ENCODE results near the gene GPR39.
"Not testable (repeated sequence)": the region's sequence is repeated elsewhere in the genome, so short reads cannot be mapped to it uniquely, and the experiment has no call there.

The GPR39 gene

DNA sequence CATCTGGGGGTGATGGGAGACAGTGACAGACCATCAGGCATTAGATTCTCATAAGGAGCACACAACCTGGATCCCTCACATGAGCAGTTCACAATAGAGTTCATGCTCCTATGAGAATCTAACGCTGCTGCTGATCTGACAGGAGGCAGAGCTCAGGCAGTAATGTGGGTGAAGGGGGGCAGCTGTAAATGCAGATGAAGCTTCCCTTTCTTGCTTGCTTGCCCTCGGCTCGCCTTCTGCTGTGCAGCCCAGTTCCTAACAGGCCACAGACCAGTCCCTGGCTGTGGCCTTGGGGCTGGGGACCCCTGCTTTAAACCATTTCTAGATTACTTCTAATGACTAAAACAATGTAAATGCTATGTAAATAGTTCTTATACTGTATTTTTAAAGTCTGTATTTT lies 19.6 kb upstream of the GPR39 start:
- H3K36me3 Mint-ChIP-seq, H3K4me3 Mint-ChIP-seq, H3K9me3 Mint-ChIP-seq, CTCF ChIA-PET, DNase-seq, H3K4me1 Mint-ChIP-seq, H3K27ac Mint-ChIP-seq, H3K27me3 Mint-ChIP-seq: not testable (repeated sequence)

DNA sequence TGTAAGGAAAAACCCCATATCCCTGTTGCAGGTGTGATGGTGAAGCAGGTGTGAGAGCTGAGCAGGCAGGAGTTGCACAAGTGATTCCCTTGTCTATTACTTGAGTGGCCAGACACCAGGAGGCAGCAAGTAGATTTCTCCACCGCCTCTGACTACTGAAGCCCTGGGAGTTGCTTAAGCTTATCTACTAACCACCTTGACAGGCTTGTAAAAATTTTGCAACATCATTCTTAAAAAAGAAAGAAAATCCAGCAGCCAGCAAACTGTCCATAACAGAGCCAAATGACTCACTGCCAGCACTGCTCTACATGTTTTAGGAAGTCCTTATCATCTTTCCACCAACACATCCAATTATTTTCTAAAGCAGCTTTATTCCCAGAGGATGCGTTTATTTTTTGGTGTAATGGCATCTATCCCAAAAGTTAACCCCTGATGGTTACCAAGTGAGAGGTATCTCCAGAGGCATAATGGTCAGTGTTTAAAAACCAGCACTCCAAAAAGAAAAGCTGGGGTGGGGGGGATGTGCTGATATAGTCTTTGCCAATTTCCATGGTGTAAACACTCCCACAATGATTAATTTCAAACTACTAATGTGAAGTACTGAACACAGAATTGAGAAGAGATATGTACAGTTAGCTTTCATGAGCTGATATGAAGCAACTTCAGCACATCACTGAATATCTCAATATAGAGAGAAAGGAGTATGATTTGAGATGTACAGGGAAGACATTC lies 16.3 kb upstream of the GPR39 start:
- CTCF ChIA-PET = no interaction called here
- H3K9me3 Mint-ChIP-seq = peaks cover 9% of the 10 kb centered on the region
- no peak overlapping the region for H3K27ac Mint-ChIP-seq
- H3K27me3 Mint-ChIP-seq = no peaks in the 10 kb centered on the region
- DNase-seq = no peak
- no peaks in the 10 kb centered on the region for H3K36me3 Mint-ChIP-seq
- no peaks in the 10 kb centered on the region for H3K4me1 Mint-ChIP-seq
- H3K4me3 Mint-ChIP-seq = no peak overlapping the region

- CTCF ChIA-PET = no interaction called here
- Mint-ChIP-seq H3K9me3 (peaks cover 9% of the 10 kb centered on the region), H3K27ac (no peak overlapping the region), H3K36me3 (no peaks in the 10 kb centered on the region), H3K4me3 (no peak overlapping the region), H3K27me3 (no peaks in the 10 kb centered on the region), H3K4me1 (no peaks in the 10 kb centered on the region)
- no peak for DNase-seq
Observed at GRCh38 chr2:132400901-132401240, 15.7 kb upstream of the GPR39 start.

- DNase-seq = no peak
- no peaks in the 10 kb centered on the region for H3K4me1 Mint-ChIP-seq
- H3K4me3 Mint-ChIP-seq = no peak overlapping the region
- no peak overlapping the region for H3K27ac Mint-ChIP-seq
- CTCF ChIA-PET = no interaction called here
- peaks cover 9% of the 10 kb centered on the region for H3K9me3 Mint-ChIP-seq
- H3K27me3 Mint-ChIP-seq = no peaks in the 10 kb centered on the region
- H3K36me3 Mint-ChIP-seq = no peaks in the 10 kb centered on the region
Observed at GRCh38 chr2:132401326-132401725, 15.3 kb upstream of the GPR39 start.

DNA sequence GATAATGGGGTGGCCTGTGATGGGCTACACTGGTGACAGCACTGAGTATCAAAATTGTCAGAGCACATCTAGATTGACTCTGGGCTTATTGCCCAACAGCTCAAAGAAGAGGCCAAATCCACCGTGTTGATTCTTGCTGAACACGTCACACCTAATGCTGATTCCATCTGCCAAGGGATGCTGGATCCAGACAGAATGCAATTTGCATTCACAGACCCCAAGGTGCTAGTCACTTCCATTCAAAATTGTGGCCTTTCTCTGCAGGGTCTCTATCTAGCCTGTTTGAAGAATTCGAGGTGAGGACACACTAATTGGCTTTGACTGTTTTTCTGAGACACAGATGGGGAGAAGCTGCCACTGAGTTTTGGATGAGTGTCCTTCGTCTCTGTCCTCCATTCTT lies 13.5 kb upstream of the GPR39 start:
- DNase-seq = no peak
- Mint-ChIP-seq H3K4me1 (no peaks in the 10 kb centered on the region), H3K36me3 (no peaks in the 10 kb centered on the region), H3K27me3 (no peaks in the 10 kb centered on the region), H3K27ac (no peak overlapping the region), H3K4me3 (no peak overlapping the region), H3K9me3 (peaks cover 9% of the 10 kb centered on the region)
- CTCF ChIA-PET = no interaction called here

GRCh38 chr2:132404056-132404455 lies 12.5 kb upstream of the GPR39 start:
- CTCF ChIA-PET = no interaction called here
- Mint-ChIP-seq H3K27me3 (no peaks in the 10 kb centered on the region), H3K4me1 (no peaks in the 10 kb centered on the region), H3K27ac (no peak overlapping the region), H3K36me3 (no peaks in the 10 kb centered on the region), H3K9me3 (peaks cover 9% of the 10 kb centered on the region), H3K4me3 (no peak overlapping the region)
- no peak for DNase-seq

DNA sequence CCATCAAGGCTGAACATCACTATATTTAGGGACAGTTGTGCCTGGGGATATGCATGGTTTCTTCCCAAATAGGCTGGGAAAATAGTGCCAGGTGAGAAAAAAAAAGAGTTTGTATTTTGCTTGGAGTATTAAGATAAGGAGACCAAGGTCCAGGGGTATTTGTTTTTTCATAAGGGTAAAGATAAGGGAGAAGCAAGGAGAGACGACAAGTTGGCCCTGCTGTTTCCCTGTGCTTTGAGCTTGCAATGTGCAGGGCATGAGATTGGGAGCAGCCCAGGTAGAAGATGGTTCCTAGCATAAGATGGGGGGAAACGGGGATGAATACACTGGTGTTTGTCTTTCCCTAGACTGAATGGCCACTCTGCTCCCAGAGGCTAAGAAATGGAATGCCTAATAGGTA lies 8.8 kb upstream of the GPR39 start:
- DNase-seq = no peak
- no peaks in the 10 kb centered on the region for H3K9me3 Mint-ChIP-seq
- H3K27me3 Mint-ChIP-seq = no peaks in the 10 kb centered on the region
- H3K27ac Mint-ChIP-seq = no peak overlapping the region
- H3K36me3 Mint-ChIP-seq = no peaks in the 10 kb centered on the region
- no peaks in the 10 kb centered on the region for H3K4me1 Mint-ChIP-seq
- CTCF ChIA-PET = no interaction called here
- H3K4me3 Mint-ChIP-seq = no peak overlapping the region

- Mint-ChIP-seq H3K9me3 (no peaks in the 10 kb centered on the region), H3K27ac (no peak overlapping the region), H3K4me3 (no peak overlapping the region), H3K36me3 (no peaks in the 10 kb centered on the region), H3K27me3 (peaks cover 18% of the 10 kb centered on the region), H3K4me1 (no peaks in the 10 kb centered on the region)
- CTCF ChIA-PET = no interaction called here
- DNase-seq = no peak
Observed at GRCh38 chr2:132412021-132412420, 4.6 kb upstream of the GPR39 start.

DNA sequence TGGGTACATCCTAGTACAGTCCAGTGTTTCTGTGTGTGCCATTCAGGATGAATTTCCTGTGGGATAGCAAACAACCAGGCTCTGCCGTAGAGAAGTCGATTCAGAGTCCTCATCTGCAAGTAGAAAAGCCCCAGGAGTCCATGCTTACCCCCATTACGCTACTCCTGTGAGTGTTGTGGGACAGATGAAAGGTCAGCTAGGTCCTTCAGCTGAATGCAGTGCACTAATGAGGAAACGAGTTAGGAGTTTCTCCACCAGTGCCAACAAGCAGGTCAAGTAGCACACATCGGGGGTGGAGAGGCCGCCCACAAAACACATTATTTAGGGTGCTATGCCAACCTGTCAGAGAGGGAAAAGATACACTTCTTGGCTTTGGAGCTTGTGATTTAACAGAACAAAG lies 2.5 kb upstream of the GPR39 start:
- Mint-ChIP-seq H3K27me3 (peaks cover 26% of the 10 kb centered on the region), H3K4me3 (no peak overlapping the region), H3K4me1 (no peaks in the 10 kb centered on the region), H3K36me3 (no peaks in the 10 kb centered on the region), H3K9me3 (peaks cover 3% of the 10 kb centered on the region), H3K27ac (no peak overlapping the region)
- no peak for DNase-seq
- CTCF ChIA-PET = no interaction called here

- Mint-ChIP-seq H3K4me1 (no peaks in the 10 kb centered on the region), H3K36me3 (no peaks in the 10 kb centered on the region), H3K27me3 (peaks cover 26% of the 10 kb centered on the region), H3K27ac (no peak overlapping the region), H3K4me3 (no peak overlapping the region), H3K9me3 (peaks cover 7% of the 10 kb centered on the region)
- DNase-seq = no peak
- CTCF ChIA-PET = no interaction called here
Observed at GRCh38 chr2:132415256-132415914, 1.2 kb upstream of the GPR39 start.

DNA sequence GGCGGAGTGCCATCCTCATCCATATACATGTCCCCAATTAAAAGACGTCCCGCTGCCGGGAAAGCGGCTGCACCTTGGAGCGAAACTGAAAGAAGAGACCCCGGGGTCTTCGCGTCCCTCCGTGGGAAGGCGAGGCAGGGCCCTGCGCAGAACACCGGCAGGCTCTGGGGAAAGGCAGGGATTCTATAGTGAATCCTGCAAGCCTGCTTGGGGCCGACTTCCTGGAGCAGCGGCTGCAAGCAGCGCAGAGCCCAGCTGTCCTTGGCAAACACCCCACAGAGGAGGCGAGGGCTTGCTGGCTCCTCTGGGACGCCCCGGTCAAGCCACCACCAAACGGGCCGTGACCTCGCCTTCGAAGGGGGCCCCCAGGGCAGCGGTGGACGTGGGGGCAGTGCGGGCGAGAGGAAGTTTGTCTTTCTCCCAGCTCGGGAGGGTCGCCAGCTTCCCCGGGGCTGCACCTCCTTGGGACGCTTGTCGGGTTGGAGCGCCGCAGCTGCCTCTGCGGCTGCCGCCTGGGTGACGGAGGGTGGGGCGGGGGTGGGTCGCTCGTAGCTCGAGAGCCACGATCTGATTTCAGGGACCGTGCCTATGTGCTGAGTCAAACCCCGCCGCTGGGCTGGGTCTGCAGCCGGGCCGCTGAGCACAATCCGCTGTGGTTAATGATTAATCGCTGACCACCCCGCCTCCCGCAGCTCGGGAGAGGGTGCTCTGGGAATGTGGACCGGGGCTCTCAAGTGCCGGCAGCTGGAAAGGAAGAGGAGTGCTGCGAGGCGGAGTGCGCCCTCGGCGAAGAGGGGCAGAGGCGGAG lies 486 bp upstream of the GPR39 start:
- Mint-ChIP-seq H3K27me3 (peaks cover 26% of the 10 kb centered on the region), H3K36me3 (no peaks in the 10 kb centered on the region), H3K9me3 (peaks cover 7% of the 10 kb centered on the region), H3K4me3 (no peak overlapping the region), H3K27ac (no peak overlapping the region), H3K4me1 (no peaks in the 10 kb centered on the region)
- no peak for DNase-seq
- CTCF ChIA-PET = no interaction called here

- peaks cover 7% of the 10 kb centered on the region for H3K9me3 Mint-ChIP-seq
- H3K4me3 Mint-ChIP-seq = no peak overlapping the region
- H3K4me1 Mint-ChIP-seq = no peaks in the 10 kb centered on the region
- H3K27ac Mint-ChIP-seq = no peak overlapping the region
- CTCF ChIA-PET = no interaction called here
- no peaks in the 10 kb centered on the region for H3K36me3 Mint-ChIP-seq
- H3K27me3 Mint-ChIP-seq = peaks cover 26% of the 10 kb centered on the region
- DNase-seq = no peak
Observed at GRCh38 chr2:132417430-132418035, 928 bp downstream of the GPR39 start.

- H3K4me3 Mint-ChIP-seq = no peak overlapping the region
- H3K27me3 Mint-ChIP-seq = peaks cover 26% of the 10 kb centered on the region
- CTCF ChIA-PET = no interaction called here
- no peak for DNase-seq
- H3K27ac Mint-ChIP-seq = no peak overlapping the region
- peaks cover 7% of the 10 kb centered on the region for H3K9me3 Mint-ChIP-seq
- no peaks in the 10 kb centered on the region for H3K36me3 Mint-ChIP-seq
- no peaks in the 10 kb centered on the region for H3K4me1 Mint-ChIP-seq
Observed at GRCh38 chr2:132419235-132419634, 2.6 kb downstream of the GPR39 start.

GRCh38 chr2:132419941-132420340 lies 3.3 kb downstream of the GPR39 start:
- H3K27me3 Mint-ChIP-seq = peaks cover 26% of the 10 kb centered on the region
- DNase-seq = no peak
- H3K9me3 Mint-ChIP-seq = peaks cover 7% of the 10 kb centered on the region
- H3K27ac Mint-ChIP-seq = no peak overlapping the region
- H3K4me3 Mint-ChIP-seq = no peak overlapping the region
- CTCF ChIA-PET = no interaction called here
- no peaks in the 10 kb centered on the region for H3K36me3 Mint-ChIP-seq
- H3K4me1 Mint-ChIP-seq = no peaks in the 10 kb centered on the region

Measured in activated naive CD4-positive, alpha-beta T cell treated with anti-CD3 and anti-CD28 coated beads, Interleukin-2, amount 10 ng/mL, durations not matched to agents 7 days and 5 days (primary cell).